ENCODE measurements around the gene TENM4. TPM values are rescaled to one million over a fixed set of nuclear protein-coding genes. Genes with fewer than 3 reads are reported as not detected.

The TENM4 gene
- polyA plus RNA-seq, 1 of the 3 experiments (the other 2 are of a cell fraction) = 16.7 TPM

DNA sequence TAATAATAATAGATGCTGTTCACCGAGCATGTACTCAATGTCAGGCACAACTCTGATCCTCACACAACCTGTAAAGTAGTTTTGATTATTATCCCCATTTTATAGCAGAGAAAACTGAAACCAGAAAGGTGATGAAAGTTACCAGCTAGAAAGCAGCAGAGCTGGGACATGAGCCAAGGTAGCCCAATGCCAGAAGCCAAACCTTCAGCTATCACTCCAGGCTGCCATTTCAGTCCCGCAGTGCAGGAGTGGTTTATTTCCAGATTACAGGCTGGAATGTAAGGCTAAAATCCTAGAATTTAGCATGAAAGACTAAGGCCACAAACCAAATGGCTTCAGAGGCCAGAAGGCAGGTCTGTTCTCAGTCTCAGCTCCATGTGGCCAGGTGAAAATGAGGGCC, 108.8 kb downstream of the TENM4 start:
- H3K4me3 ChIP-seq (ENCODE audit: low read depth in 2 of 2, low read length in 1 of 2) = no peak overlapping the region
- no peaks in the 10 kb centered on the region for H3F3A ChIP-seq (replicated peaks; ENCODE audit: insufficient read depth)
- H4K20me1 ChIP-seq (ENCODE audit: insufficient read depth) = peaks cover 22% of the 10 kb centered on the region
- no peak for DNase-seq
- H3K27ac ChIP-seq (ENCODE audit: low read depth in 2 of 2, low read length in 1 of 2) = peak overlapping the region in 1 of 2 experiments; percentile 17; a peak in 1 of 4 replicates
- no peaks in the 10 kb centered on the region for H3K27me3 ChIP-seq (ENCODE audit: insufficient read depth)
- no peaks in the 10 kb centered on the region for H3K9me2 ChIP-seq
- 49% methylated on average over 2 of the region's 2 CpGs for WGBS (ENCODE audit: low lambda C conversion rate)
- 0 out of 2 replicates have a peak, but pooled peaks cover under 1% of the 10 kb centered on the region for H3K79me2 ChIP-seq (ENCODE audit: insufficient read depth)
- H2AFZ ChIP-seq (ENCODE audit: low read depth) = no peak overlapping the region
- TF ChIP-seq MXI1 (IDR thresholded peaks at IDR 0.05; ENCODE audit: low read depth, low read length) (no peak), RFX5 (IDR thresholded peaks at IDR 0.05; ENCODE audit: low read length) (no peak), ELF1 (IDR thresholded peaks at IDR 0.05) (no peak), YY1 (IDR thresholded peaks at IDR 0.05; ENCODE audit: low read depth) (no peak), EP300 (IDR thresholded peaks at IDR 0.05; ENCODE audit: borderline replicate concordance in 1 of 2, low read depth in 1 of 2, low read length in 1 of 2) (no peak), TEAD4 (IDR thresholded peaks at IDR 0.05; ENCODE audit: borderline replicate concordance, insufficient read depth) (no peak), SMC3 (IDR thresholded peaks at IDR 0.05; ENCODE audit: low read depth, low read length) (no peak), TAF1 (IDR thresholded peaks at IDR 0.05; ENCODE audit: borderline replicate concordance, low read depth, low read length) (no peak), RXRA (IDR thresholded peaks at IDR 0.05; ENCODE audit: borderline replicate concordance, low read depth) (no peak), MEF2A (IDR thresholded peaks at IDR 0.05; ENCODE audit: borderline replicate concordance, low read depth) (no peak)
- TF ChIP-seq, protein P1, sequence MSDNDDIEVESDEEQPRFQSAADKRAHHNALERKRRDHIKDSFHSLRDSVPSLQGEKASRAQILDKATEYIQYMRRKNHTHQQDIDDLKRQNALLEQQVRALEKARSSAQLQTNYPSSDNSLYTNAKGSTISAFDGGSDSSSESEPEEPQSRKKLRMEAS (IDR thresholded peaks at IDR 0.05; ENCODE audit: low read depth) = no peak
- TF ChIP-seq, protein P2, sequence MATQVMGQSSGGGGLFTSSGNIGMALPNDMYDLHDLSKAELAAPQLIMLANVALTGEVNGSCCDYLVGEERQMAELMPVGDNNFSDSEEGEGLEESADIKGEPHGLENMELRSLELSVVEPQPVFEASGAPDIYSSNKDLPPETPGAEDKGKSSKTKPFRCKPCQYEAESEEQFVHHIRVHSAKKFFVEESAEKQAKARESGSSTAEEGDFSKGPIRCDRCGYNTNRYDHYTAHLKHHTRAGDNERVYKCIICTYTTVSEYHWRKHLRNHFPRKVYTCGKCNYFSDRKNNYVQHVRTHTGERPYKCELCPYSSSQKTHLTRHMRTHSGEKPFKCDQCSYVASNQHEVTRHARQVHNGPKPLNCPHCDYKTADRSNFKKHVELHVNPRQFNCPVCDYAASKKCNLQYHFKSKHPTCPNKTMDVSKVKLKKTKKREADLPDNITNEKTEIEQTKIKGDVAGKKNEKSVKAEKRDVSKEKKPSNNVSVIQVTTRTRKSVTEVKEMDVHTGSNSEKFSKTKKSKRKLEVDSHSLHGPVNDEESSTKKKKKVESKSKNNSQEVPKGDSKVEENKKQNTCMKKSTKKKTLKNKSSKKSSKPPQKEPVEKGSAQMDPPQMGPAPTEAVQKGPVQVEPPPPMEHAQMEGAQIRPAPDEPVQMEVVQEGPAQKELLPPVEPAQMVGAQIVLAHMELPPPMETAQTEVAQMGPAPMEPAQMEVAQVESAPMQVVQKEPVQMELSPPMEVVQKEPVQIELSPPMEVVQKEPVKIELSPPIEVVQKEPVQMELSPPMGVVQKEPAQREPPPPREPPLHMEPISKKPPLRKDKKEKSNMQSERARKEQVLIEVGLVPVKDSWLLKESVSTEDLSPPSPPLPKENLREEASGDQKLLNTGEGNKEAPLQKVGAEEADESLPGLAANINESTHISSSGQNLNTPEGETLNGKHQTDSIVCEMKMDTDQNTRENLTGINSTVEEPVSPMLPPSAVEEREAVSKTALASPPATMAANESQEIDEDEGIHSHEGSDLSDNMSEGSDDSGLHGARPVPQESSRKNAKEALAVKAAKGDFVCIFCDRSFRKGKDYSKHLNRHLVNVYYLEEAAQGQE (IDR thresholded peaks at IDR 0.05; ENCODE audit: low read depth, low read length) = no peak
- TF ChIP-seq, protein P3, sequence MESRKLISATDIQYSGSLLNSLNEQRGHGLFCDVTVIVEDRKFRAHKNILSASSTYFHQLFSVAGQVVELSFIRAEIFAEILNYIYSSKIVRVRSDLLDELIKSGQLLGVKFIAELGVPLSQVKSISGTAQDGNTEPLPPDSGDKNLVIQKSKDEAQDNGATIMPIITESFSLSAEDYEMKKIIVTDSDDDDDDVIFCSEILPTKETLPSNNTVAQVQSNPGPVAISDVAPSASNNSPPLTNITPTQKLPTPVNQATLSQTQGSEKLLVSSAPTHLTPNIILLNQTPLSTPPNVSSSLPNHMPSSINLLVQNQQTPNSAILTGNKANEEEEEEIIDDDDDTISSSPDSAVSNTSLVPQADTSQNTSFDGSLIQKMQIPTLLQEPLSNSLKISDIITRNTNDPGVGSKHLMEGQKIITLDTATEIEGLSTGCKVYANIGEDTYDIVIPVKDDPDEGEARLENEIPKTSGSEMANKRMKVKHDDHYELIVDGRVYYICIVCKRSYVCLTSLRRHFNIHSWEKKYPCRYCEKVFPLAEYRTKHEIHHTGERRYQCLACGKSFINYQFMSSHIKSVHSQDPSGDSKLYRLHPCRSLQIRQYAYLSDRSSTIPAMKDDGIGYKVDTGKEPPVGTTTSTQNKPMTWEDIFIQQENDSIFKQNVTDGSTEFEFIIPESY (IDR thresholded peaks at IDR 0.05; ENCODE audit: borderline replicate concordance, low read depth) = no peak
- TF ChIP-seq, protein P4, sequence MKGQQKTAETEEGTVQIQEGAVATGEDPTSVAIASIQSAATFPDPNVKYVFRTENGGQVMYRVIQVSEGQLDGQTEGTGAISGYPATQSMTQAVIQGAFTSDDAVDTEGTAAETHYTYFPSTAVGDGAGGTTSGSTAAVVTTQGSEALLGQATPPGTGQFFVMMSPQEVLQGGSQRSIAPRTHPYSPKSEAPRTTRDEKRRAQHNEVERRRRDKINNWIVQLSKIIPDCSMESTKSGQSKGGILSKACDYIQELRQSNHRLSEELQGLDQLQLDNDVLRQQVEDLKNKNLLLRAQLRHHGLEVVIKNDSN (IDR thresholded peaks at IDR 0.05; ENCODE audit: borderline replicate concordance, low read depth) = no peak
- TF ChIP-seq, protein P5, sequence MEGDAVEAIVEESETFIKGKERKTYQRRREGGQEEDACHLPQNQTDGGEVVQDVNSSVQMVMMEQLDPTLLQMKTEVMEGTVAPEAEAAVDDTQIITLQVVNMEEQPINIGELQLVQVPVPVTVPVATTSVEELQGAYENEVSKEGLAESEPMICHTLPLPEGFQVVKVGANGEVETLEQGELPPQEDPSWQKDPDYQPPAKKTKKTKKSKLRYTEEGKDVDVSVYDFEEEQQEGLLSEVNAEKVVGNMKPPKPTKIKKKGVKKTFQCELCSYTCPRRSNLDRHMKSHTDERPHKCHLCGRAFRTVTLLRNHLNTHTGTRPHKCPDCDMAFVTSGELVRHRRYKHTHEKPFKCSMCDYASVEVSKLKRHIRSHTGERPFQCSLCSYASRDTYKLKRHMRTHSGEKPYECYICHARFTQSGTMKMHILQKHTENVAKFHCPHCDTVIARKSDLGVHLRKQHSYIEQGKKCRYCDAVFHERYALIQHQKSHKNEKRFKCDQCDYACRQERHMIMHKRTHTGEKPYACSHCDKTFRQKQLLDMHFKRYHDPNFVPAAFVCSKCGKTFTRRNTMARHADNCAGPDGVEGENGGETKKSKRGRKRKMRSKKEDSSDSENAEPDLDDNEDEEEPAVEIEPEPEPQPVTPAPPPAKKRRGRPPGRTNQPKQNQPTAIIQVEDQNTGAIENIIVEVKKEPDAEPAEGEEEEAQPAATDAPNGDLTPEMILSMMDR (IDR thresholded peaks at IDR 0.05) = no peak
- TF ChIP-seq, protein P6, sequence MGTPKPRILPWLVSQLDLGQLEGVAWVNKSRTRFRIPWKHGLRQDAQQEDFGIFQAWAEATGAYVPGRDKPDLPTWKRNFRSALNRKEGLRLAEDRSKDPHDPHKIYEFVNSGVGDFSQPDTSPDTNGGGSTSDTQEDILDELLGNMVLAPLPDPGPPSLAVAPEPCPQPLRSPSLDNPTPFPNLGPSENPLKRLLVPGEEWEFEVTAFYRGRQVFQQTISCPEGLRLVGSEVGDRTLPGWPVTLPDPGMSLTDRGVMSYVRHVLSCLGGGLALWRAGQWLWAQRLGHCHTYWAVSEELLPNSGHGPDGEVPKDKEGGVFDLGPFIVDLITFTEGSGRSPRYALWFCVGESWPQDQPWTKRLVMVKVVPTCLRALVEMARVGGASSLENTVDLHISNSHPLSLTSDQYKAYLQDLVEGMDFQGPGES (IDR thresholded peaks at IDR 0.05; ENCODE audit: low read depth, low read length) = no peak
- TF ChIP-seq, protein P7, sequence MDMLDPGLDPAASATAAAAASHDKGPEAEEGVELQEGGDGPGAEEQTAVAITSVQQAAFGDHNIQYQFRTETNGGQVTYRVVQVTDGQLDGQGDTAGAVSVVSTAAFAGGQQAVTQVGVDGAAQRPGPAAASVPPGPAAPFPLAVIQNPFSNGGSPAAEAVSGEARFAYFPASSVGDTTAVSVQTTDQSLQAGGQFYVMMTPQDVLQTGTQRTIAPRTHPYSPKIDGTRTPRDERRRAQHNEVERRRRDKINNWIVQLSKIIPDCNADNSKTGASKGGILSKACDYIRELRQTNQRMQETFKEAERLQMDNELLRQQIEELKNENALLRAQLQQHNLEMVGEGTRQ (IDR thresholded peaks at IDR 0.05; ENCODE audit: borderline replicate concordance, low read depth, low read length) = no peak
- H3K4me2 ChIP-seq = no peak overlapping the region
- H3K9me3 ChIP-seq = no peaks in the 10 kb centered on the region
- H3K36me3 ChIP-seq (replicated peaks in 1 of 2; ENCODE audit: control insufficient read depth in 1 of 2, insufficient read depth in 2 of 2, low read length in 1 of 2) = no peaks in the 10 kb centered on the region
- ChIA-PET POLR2A (interaction anchor here (0.7 kb wide), 1 partner anchor 108 kb away, joined by 3 read pairs; no protein-coding TSS in a partner anchor), CTCF (interaction anchor here (0.9 to 1.3 kb wide), 4 partner anchors 9 to 161 kb away, joined by 3 to 4 read pairs (median 4); no protein-coding TSS in a partner anchor)
- no peak overlapping the region for H3K9ac ChIP-seq
- peaks cover 0 to 25% of the 10 kb centered on the region in 2 experiments; a peak in 2 of 4 replicates for H3K4me1 ChIP-seq (ENCODE audit: control insufficient read depth in 1 of 2, insufficient read depth in 2 of 2, low read depth in 1 of 2, low read length in 1 of 2)

All from SK-N-SH (cell line).